ENCODE data around the gene RUFY3. TPM values are rescaled to one million over a fixed set of nuclear protein-coding genes. Genes with fewer than 3 reads are reported as not detected.

RUFY3 gene
- total and polyA plus RNA-seq, 2 experiments from 2014 or later = 18.3 to 29.2 TPM

GRCh38 chr4:70829015-70829414, 107.3 kb downstream of the RUFY3 start (continued):
- TF ChIP-seq REST (IDR thresholded peaks at IDR 0.05; ENCODE audit: unreplicated experiment) (no peak), JUNB (IDR thresholded peaks at IDR 0.05; ENCODE audit: unreplicated experiment) (no peak), NANOG (IDR thresholded peaks at IDR 0.05; ENCODE audit: borderline replicate concordance) (no peak)

GRCh38 chr4:70829492-70829891, 107.7 kb downstream of the RUFY3 start:
- Mint-ChIP-seq H3K4me1 (no peaks in the 10 kb centered on the region), H3K9me3 (no peaks in the 10 kb centered on the region), H3K27ac (no peak overlapping the region), H3K4me3 (no peak overlapping the region), H3K36me3 (ENCODE audit: low read depth) (peaks cover 89% of the 10 kb centered on the region), H3K27me3 (ENCODE audit: insufficient read depth, low read depth, poor library complexity) (peaks cover 5% of the 10 kb centered on the region)
- no peak overlapping the region for H3K4me3 ChIP-seq
- H3K9me2 ChIP-seq (ENCODE audit: insufficient read depth) = no peaks in the 10 kb centered on the region
- no peaks in the 10 kb centered on the region for H3K4me1 ChIP-seq (ENCODE audit: insufficient read depth)
- H3F3A ChIP-seq (replicated peaks; ENCODE audit: low read depth) = no peaks in the 10 kb centered on the region
- TF ChIP-seq ETS1 (IDR thresholded peaks at IDR 0.05) (no peak), EZH2 (IDR thresholded peaks at IDR 0.05; ENCODE audit: low read depth, unreplicated experiment) (no peak), CTCF (conservative IDR thresholded peaks at IDR 0.05; ENCODE audit: low read depth in 2 of 2) (no peak), EZH2phosphoT487 (IDR thresholded peaks at IDR 0.05; ENCODE audit: unreplicated experiment) (no peak), STAT1 (IDR thresholded peaks at IDR 0.05; ENCODE audit: unreplicated experiment) (no peak), REST (IDR thresholded peaks at IDR 0.05; ENCODE audit: unreplicated experiment) (no peak)
- DNase-seq (ENCODE audit: low spot score) (no peak), ATAC-seq (no peak)
- H3K27me3 ChIP-seq (ENCODE audit: insufficient read depth) = no peaks in the 10 kb centered on the region
- no peak overlapping the region for H2AFZ ChIP-seq
- H3K36me3 ChIP-seq (ENCODE audit: insufficient read depth) = peaks cover 69% of the 10 kb centered on the region
- H3K4me2 ChIP-seq = no peak overlapping the region
- peaks cover 47% of the 10 kb centered on the region for H3K79me2 ChIP-seq (replicated peaks; ENCODE audit: insufficient read depth)
- H4K20me1 ChIP-seq (replicated peaks; ENCODE audit: insufficient read depth) = peaks cover 35% of the 10 kb centered on the region
- no peak overlapping the region for H3K27ac ChIP-seq (ENCODE audit: low read depth)

Data from GM23338 (cell line).